NCI-H2196 treated with DMSO at 0.1 percent for 48 hours (cell line): ENCODE measurements around the gene SMG7.
A peak's percentile ranks its signal among the peaks of the same experiment; 100 is the strongest.

ENCODE experiments used
- DNase-seq: peaks from one replicate; lab custom pipeline; 2025; ENCODE audit not compliant: unreplicated experiment; lab: John Stamatoyannopoulos, UW

SMG7 gene

GRCh38 chr1:183554577-183554976 lies 82.3 kb downstream of the SMG7 start:
- no peak for DNase-seq

GRCh38 chr1:183559061-183559460 lies 86.8 kb downstream of the SMG7 start:
- no peak for DNase-seq

- DNase-seq: no peak
Observed at GRCh38 chr1:183562701-183563100, 90.4 kb downstream of the SMG7 start.

GRCh38 chr1:183565261-183565660 lies 93.0 kb downstream of the SMG7 start:
- DNase-seq: no peak

- DNase-seq: no peak
Observed at GRCh38 chr1:183566026-183566425, 93.7 kb downstream of the SMG7 start.

GRCh38 chr1:183567584-183567983 lies 95.3 kb downstream of the SMG7 start:
- peak; percentile 84 for DNase-seq

GRCh38 chr1:183568176-183569021 lies 96.1 kb downstream of the SMG7 start:
- DNase-seq: no peak

- peak; percentile 49 for DNase-seq
Observed at GRCh38 chr1:183569141-183569540, 96.8 kb downstream of the SMG7 start.

- no peak for DNase-seq
Observed at GRCh38 chr1:183569801-183570200, 97.5 kb downstream of the SMG7 start.

- no peak for DNase-seq
Observed at GRCh38 chr1:183570451-183570850, 98.2 kb downstream of the SMG7 start.

- no peak for DNase-seq
Observed at GRCh38 chr1:183571678-183572268, 99.5 kb downstream of the SMG7 start.

- DNase-seq: no peak
Observed at GRCh38 chr1:183572721-183573120, 100.4 kb downstream of the SMG7 start.

- no peak for DNase-seq
Observed at GRCh38 chr1:183575606-183576005, 103.3 kb downstream of the SMG7 start.

- no peak for DNase-seq
Observed at GRCh38 chr1:183576537-183576936, 104.2 kb downstream of the SMG7 start.

GRCh38 chr1:183577897-183578465 lies 105.7 kb downstream of the SMG7 start:
- DNase-seq: no peak

- no peak for DNase-seq
Observed at GRCh38 chr1:183578856-183579255, 106.6 kb downstream of the SMG7 start.

- DNase-seq: peak; percentile 48
Observed at GRCh38 chr1:183580281-183580682, 108.0 kb downstream of the SMG7 start.

GRCh38 chr1:183582021-183582713 lies 109.9 kb downstream of the SMG7 start:
- DNase-seq: no peak

GRCh38 chr1:183583466-183583865 lies 111.2 kb downstream of the SMG7 start:
- DNase-seq: no peak

- DNase-seq: no peak
Observed at GRCh38 chr1:183584147-183584546, 111.8 kb downstream of the SMG7 start.

- no peak for DNase-seq
Observed at GRCh38 chr1:183585038-183585437, 112.7 kb downstream of the SMG7 start.

- DNase-seq: no peak
Observed at GRCh38 chr1:183586455-183586854, 114.2 kb downstream of the SMG7 start.
